Measurements from ENCODE around the gene PCDHA7. TPM values are rescaled to one million over a fixed set of nuclear protein-coding genes. Genes with fewer than 3 reads are reported as not detected.
"Not testable (repeated sequence)": the region's sequence is repeated elsewhere in the genome, so short reads cannot be mapped to it uniquely, and the experiment has no call there.

The PCDHA7 gene, protein sequence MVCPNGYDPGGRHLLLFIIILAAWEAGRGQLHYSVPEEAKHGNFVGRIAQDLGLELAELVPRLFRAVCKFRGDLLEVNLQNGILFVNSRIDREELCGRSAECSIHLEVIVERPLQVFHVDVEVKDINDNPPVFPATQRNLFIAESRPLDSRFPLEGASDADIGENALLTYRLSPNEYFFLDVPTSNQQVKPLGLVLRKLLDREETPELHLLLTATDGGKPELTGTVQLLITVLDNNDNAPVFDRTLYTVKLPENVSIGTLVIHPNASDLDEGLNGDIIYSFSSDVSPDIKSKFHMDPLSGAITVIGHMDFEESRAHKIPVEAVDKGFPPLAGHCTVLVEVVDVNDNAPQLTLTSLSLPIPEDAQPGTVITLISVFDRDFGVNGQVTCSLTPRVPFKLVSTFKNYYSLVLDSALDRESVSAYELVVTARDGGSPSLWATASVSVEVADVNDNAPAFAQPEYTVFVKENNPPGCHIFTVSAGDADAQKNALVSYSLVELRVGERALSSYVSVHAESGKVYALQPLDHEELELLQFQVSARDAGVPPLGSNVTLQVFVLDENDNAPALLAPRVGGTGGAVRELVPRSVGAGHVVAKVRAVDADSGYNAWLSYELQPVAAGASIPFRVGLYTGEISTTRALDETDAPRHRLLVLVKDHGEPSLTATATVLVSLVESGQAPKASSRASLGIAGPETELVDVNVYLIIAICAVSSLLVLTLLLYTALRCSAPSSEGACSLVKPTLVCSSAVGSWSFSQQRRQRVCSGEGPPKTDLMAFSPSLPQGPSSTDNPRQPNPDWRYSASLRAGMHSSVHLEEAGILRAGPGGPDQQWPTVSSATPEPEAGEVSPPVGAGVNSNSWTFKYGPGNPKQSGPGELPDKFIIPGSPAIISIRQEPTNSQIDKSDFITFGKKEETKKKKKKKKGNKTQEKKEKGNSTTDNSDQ
- not detected for total RNA-seq

DNA sequence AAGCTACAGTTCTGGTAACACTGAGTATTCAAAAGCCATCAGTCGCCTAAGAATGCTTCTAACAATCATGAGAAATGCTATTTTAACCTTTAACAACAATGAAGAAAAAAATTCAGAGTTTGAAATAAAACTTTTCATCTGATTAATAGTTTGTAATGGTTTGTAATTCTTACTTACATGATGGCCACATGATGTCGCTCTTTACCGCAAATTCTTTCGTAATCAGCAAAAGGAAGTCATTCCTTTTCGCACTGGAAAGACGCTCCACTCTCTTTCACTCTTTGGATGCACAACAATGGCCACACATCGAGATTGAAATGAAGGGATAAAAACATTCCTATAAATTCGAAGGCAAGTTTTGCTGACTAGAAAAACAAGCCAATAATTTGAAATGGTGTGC lies at the start of gene PCDHA7:
TSS of gene PCDHA7 (plus strand) at position 277 of the 400 bp plus-strand sequence. CDS start at position 392, 115 bp downstream.
- H3K9me3 Mint-ChIP-seq: peaks cover 16% of the 10 kb centered on the region
- ATAC-seq (no peak), DNase-seq (no peak)
- H3K4me3 Mint-ChIP-seq: no peak within 1 kb of the TSS
- no peaks in the 10 kb centered on the region for H3K4me1 Mint-ChIP-seq (ENCODE audit: low read depth)
- no peaks in the 10 kb centered on the region for H3K36me3 Mint-ChIP-seq (ENCODE audit: insufficient read depth)
- H3K27me3 Mint-ChIP-seq (ENCODE audit: low read depth): peaks cover 37% of the 10 kb centered on the region

DNA sequence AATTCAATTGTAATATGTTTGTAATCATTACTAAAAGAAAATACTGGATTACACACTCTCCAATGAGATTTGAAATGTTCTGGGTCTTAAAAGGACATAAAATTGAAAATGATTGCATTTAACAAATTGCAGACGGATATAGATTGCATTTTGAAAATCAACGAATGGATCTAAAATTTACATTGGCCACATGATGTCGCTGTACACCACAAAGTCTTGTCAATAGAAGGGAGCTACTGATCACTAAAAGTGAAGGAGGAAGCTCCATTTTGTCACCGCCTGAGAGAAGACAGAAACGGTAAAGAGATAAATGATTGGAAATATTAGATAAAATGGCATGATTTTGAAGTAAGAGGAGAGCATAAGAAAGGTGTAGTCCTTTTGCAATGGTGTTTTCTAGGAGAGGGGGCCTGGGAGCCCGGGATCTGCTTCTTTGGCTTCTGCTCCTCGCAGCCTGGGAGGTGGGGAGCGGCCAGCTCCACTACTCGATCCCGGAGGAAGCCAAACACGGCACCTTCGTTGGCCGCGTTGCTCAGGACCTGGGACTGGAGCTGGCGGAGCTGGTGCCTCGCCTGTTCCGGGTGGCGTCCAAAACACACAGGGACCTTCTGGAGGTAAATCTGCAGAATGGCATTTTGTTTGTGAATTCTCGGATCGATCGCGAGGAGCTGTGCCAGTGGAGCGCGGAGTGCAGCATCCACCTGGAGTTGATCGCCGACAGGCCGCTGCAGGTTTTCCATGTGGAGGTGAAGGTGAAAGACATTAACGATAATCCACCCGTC lies 48.0 kb upstream of the PCDHA7 start, which contains the start of gene PCDHA1:
TSS of gene PCDHA1 (plus strand) at position 236 of the 782 bp plus-strand sequence.
- no peak for ATAC-seq
- Mint-ChIP-seq H3K4me3 (no peak within 1 kb of the TSS), H3K9me3 (peaks cover 46% of the 10 kb centered on the region), H3K4me1 (ENCODE audit: low read depth) (peaks cover 2% of the 10 kb centered on the region), H3K36me3 (ENCODE audit: insufficient read depth) (peaks cover 4% of the 10 kb centered on the region), H3K27me3 (ENCODE audit: low read depth) (peaks cover 30% of the 10 kb centered on the region)
- DNase-seq: no peak

DNA sequence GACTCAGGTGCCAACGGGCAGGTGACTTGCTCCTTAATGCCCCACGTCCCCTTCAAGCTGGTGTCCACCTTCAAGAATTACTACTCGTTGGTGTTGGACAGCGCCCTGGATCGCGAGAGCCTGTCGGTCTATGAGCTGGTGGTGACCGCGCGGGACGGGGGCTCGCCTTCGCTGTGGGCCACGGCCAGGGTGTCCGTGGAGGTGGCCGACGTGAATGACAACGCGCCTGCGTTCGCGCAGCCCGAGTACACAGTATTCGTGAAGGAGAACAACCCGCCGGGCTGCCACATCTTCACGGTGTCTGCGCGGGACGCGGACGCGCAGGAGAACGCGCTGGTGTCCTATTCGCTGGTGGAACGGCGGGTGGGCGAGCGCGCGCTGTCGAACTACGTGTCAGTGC lies 46.6 kb upstream of the PCDHA7 start:
- ATAC-seq: not testable (repeated sequence)
- peaks cover 39% of the 10 kb centered on the region for H3K27me3 Mint-ChIP-seq (ENCODE audit: low read depth)

DNA sequence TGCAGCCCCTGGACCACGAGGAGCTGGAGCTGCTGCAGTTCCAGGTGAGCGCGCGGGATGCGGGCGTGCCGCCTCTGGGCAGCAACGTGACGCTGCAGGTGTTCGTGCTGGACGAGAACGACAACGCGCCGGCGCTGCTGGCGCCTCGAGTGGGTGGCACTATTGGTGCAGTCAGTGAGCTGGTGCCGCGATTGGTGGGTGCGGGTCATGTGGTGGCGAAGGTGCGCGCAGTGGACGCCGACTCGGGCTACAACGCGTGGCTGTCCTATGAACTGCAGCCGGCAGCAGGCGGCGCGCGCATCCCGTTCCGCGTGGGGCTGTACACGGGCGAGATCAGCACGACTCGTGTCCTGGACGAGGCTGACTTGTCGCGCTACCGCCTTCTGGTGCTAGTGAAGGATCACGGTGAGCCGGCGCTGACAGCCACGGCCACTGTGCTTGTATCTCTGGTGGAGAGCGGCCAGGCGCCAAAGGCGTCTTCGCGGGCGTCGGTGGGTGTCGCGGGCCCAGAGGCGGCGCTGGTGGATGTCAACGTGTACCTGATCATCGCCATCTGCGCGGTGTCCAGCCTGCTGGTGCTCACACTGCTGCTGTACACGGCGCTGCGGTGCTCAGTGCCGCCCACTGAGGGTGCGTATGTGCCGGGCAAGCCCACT lies 46.1 kb upstream of the PCDHA7 start:
- not testable (repeated sequence) for H3K4me1 Mint-ChIP-seq (ENCODE audit: low read depth); H3K36me3 Mint-ChIP-seq (ENCODE audit: insufficient read depth); ATAC-seq; DNase-seq; H3K4me3 Mint-ChIP-seq
- Mint-ChIP-seq H3K9me3 (peaks cover 46% of the 10 kb centered on the region), H3K27me3 (ENCODE audit: low read depth) (peaks cover 43% of the 10 kb centered on the region)

More for the DNA sequence above, 46.6 kb upstream of the PCDHA7 start:
- not testable (repeated sequence) for DNase-seq; H3K4me3 Mint-ChIP-seq; H3K4me1 Mint-ChIP-seq (ENCODE audit: low read depth); H3K36me3 Mint-ChIP-seq (ENCODE audit: insufficient read depth)
- H3K9me3 Mint-ChIP-seq: peaks cover 46% of the 10 kb centered on the region

DNA sequence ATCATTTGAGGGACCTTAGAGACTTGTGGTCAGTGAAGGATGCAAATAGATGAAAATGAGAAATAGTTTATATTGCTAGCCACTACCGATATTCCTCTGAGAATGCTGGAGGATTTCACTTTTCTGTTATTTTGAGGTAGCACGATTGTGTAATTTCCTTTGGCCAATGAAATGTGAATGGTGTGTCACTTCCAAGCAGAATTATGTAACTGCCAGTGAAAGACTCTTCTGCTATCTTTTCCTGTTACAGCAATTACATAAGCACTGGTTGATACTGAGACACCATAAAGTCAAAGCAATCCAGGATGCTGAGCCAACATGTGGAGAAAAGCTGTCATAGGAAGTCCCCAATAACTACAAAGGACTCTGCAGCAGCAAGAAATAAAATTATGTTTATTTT lies 43.0 kb upstream of the PCDHA7 start:
- no peaks in the 10 kb centered on the region for H3K4me1 Mint-ChIP-seq (ENCODE audit: low read depth)
- ATAC-seq (no peak), DNase-seq (no peak)
- H3K27me3 Mint-ChIP-seq (ENCODE audit: low read depth): peaks cover 45% of the 10 kb centered on the region
- H3K9me3 Mint-ChIP-seq: peaks cover 45% of the 10 kb centered on the region
- H3K36me3 Mint-ChIP-seq (ENCODE audit: insufficient read depth): peaks cover 5% of the 10 kb centered on the region
- H3K4me3 Mint-ChIP-seq: no peak overlapping the region

DNA sequence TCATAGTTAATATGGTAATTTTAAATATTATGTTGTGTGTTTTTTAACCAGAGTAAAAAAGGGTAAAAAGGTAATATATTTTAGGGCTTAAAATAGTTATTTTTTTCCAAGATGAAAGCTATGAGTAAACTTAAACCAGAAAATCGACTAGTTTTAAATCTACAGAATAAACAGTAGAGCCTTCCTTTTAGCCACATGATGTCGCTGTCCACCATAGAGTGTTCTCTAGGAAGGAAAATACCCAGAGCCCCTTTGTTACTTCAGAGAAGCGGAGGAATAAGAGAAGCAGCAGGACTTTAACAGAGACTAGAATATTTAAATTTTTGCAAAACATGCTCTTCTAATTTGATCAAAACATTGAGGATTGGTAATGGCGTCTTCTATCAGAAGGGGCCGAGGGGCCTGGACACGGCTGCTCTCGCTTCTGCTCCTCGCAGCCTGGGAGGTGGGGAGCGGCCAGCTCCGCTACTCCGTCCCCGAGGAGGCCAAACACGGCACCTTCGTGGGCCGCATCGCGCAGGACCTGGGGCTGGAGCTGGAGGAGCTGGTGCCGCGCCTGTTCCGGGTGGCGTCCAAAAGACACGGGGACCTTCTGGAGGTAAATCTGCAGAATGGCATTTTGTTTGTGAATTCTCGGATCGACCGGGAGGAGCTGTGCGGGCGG lies 39.3 kb upstream of the PCDHA7 start, which contains the start of gene PCDHA2:
TSS of gene PCDHA2 (plus strand) at position 258 of the 664 bp plus-strand sequence.
- Mint-ChIP-seq H3K27me3 (ENCODE audit: low read depth) (peaks cover 35% of the 10 kb centered on the region), H3K36me3 (ENCODE audit: insufficient read depth) (peaks cover 3% of the 10 kb centered on the region), H3K4me1 (ENCODE audit: low read depth) (no peaks in the 10 kb centered on the region), H3K9me3 (peaks cover 41% of the 10 kb centered on the region), H3K4me3 (no peak within 1 kb of the TSS)
- ATAC-seq: no peak
- DNase-seq: no peak

DNA sequence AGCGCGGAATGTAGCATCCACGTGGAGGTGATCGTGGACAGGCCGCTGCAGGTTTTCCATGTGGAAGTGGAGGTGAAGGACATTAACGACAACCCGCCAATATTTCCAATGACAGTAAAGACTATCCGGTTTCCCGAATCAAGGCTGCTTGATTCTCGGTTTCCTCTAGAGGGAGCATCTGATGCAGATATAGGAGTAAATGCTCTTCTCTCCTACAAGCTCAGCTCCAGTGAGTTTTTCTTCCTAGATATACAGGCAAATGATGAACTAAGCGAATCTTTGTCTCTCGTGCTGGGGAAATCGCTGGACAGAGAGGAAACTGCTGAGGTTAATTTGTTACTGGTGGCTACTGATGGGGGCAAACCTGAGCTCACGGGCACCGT lies 38.8 kb upstream of the PCDHA7 start:
- no peaks in the 10 kb centered on the region for H3K4me1 Mint-ChIP-seq (ENCODE audit: low read depth)
- peaks cover 43% of the 10 kb centered on the region for H3K9me3 Mint-ChIP-seq
- H3K36me3 Mint-ChIP-seq (ENCODE audit: insufficient read depth): peaks cover 2% of the 10 kb centered on the region
- ATAC-seq (no peak), DNase-seq (no peak)
- H3K27me3 Mint-ChIP-seq (ENCODE audit: low read depth): peaks cover 36% of the 10 kb centered on the region
- no peak overlapping the region for H3K4me3 Mint-ChIP-seq

DNA sequence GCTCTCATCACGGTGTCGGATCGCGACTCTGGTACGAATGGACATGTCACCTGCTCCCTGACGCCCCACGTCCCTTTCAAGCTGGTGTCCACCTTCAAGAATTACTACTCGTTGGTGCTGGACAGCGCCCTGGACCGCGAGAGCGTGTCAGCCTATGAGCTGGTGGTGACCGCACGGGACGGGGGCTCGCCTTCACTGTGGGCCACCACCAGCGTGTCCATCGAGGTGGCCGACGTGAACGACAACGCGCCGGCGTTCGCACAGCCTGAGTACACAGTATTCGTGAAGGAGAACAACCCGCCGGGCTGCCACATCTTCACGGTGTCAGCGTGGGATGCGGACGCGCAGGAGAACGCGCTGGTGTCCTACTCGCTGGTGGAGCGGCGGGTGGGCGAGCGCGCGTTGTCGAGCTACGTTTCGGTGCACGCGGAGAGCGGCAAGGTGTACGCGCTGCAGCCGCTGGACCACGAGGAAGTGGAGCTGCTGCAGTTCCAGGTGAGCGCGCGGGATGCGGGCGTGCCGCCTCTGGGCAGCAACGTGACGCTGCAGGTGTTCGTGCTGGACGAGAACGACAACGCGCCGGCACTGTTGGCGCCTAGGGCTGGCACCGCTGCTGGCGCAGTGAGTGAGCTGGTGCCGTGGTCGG lies 37.9 kb upstream of the PCDHA7 start:
- H3K9me3 Mint-ChIP-seq: peaks cover 36% of the 10 kb centered on the region
- peaks cover 33% of the 10 kb centered on the region for H3K27me3 Mint-ChIP-seq (ENCODE audit: low read depth)
- H3K4me1 Mint-ChIP-seq (ENCODE audit: low read depth); DNase-seq; H3K4me3 Mint-ChIP-seq; ATAC-seq; H3K36me3 Mint-ChIP-seq (ENCODE audit: insufficient read depth): not testable (repeated sequence)

DNA sequence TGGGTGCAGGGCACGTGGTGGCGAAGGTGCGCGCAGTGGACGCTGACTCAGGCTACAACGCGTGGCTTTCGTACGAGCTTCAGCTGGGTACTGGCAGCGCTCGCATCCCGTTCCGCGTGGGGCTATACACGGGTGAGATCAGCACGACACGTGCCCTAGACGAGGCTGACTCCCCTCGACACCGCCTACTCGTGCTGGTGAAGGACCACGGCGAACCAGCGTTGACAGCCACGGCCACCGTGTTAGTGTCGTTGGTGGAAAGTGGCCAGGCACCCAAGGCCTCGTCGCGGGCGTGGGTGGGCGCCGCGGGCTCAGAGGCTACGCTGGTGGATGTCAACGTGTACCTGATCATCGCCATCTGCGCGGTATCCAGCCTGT lies 37.4 kb upstream of the PCDHA7 start:
- ATAC-seq (no peak), DNase-seq (no peak)
- no peak overlapping the region for H3K4me3 Mint-ChIP-seq
- peaks cover 32% of the 10 kb centered on the region for H3K27me3 Mint-ChIP-seq (ENCODE audit: low read depth)
- peaks cover 34% of the 10 kb centered on the region for H3K9me3 Mint-ChIP-seq
- H3K36me3 Mint-ChIP-seq (ENCODE audit: insufficient read depth): peaks cover 2% of the 10 kb centered on the region
- H3K4me1 Mint-ChIP-seq (ENCODE audit: low read depth): no peaks in the 10 kb centered on the region

DNA sequence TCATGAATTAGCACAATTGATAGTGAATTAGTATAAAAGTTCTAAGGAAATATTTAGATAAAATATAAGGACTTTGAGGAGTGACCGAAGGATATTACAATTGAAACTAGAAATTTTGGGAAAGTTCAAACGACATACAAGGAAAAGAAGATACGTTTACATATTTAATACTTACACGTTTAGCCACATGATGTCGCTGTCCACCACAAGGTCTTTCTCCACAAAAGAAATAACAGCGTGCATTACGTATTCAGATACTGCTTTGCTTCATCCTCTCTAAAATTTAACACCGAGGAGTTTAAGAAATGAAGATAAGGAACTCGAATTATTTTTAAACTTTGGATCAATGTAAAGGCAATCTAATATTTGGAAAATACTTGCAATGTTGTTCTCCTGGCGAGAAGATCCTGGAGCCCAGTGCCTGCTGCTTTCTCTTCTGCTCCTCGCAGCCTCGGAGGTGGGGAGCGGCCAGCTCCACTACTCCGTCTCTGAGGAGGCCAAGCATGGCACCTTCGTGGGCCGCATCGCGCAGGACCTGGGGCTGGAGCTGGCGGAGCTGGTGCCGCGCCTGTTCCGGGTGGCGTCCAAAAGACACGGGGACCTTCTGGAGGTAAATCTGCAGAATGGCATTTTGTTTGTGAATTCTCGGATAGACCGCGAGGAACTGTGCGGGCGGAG lies 33.1 kb upstream of the PCDHA7 start, which contains the start of gene PCDHA3:
TSS of gene PCDHA3 (plus strand) at position 242 of the 678 bp plus-strand sequence.
- no peak within 1 kb of the TSS for H3K4me3 Mint-ChIP-seq
- DNase-seq (no peak), ATAC-seq (no peak)
- H3K9me3 Mint-ChIP-seq: peaks cover 17% of the 10 kb centered on the region
- H3K4me1 Mint-ChIP-seq (ENCODE audit: low read depth): no peaks in the 10 kb centered on the region
- H3K27me3 Mint-ChIP-seq (ENCODE audit: low read depth): peaks cover 25% of the 10 kb centered on the region
- H3K36me3 Mint-ChIP-seq (ENCODE audit: insufficient read depth): peaks cover 2% of the 10 kb centered on the region

DNA sequence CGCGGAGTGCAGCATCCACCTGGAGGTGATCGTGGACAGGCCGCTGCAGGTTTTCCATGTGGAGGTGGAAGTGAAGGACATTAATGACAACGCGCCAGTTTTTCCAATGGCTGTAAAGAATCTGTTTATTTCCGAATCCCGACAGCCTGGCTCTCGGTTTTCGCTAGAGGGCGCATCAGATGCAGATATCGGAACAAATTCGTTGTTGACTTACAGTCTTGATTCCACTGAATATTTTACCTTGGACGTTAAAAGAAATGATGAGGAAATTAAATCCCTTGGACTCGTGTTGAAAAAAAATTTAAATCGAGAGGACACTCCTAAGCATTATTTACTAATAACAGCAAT lies 32.6 kb upstream of the PCDHA7 start:
- no peak for DNase-seq
- ATAC-seq: no peak
- H3K36me3 Mint-ChIP-seq (ENCODE audit: insufficient read depth): peaks cover 2% of the 10 kb centered on the region
- H3K27me3 Mint-ChIP-seq (ENCODE audit: low read depth): peaks cover 25% of the 10 kb centered on the region
- no peaks in the 10 kb centered on the region for H3K4me1 Mint-ChIP-seq (ENCODE audit: low read depth)
- H3K9me3 Mint-ChIP-seq: peaks cover 17% of the 10 kb centered on the region
- H3K4me3 Mint-ChIP-seq: no peak overlapping the region

DNA sequence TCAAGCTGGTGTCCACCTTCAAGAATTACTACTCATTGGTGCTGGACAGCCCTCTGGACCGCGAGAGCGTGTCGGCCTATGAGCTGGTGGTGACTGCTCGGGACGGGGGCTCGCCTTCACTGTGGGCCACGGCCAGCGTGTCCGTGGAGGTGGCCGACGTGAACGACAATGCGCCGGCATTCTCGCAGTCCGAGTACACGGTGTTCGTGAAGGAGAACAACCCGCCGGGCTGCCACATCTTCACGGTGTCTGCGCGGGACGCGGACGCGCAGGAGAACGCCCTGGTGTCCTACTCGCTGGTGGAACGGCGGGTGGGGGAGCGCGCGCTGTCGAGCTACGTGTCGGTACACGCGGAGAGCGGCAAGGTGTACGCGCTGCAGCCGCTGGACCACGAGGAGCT lies 31.7 kb upstream of the PCDHA7 start:
- not testable (repeated sequence) for ATAC-seq; H3K4me1 Mint-ChIP-seq (ENCODE audit: low read depth); H3K36me3 Mint-ChIP-seq (ENCODE audit: insufficient read depth); DNase-seq; H3K4me3 Mint-ChIP-seq
- Mint-ChIP-seq H3K9me3 (peaks cover 19% of the 10 kb centered on the region), H3K27me3 (ENCODE audit: low read depth) (peaks cover 32% of the 10 kb centered on the region)
